ENCODE measurements around the gene RHBDL1. TPM values are rescaled to one million over a fixed set of nuclear protein-coding genes. Genes with fewer than 3 reads are reported as not detected.

Gene RHBDL1
- total and polyA plus RNA-seq, 9 of the 15 experiments (the other 6 are each of a cell fraction or from before 2014, with no cell fraction given), result 0.03 to 5.6 (median 1.3) TPM; not detected in 1

GRCh38 chr16:721765-722540 is 46.5 kb downstream of the RHBDL1 start:
- in situ Hi-C loops (cut with MboI), result no loop called here
- TF ChIP-seq CEBPB (tag; IDR thresholded peaks at IDR 0.05) (no peak), EHMT2 (IDR thresholded peaks at IDR 0.05) (no peak), ZNF232 (CRISPR knock-in tag; IDR thresholded peaks at IDR 0.05) (peak; percentile 55; the same call in 1 of the 2 replicates), MCM2 (IDR thresholded peaks at IDR 0.05; ENCODE audit: low read depth) (no peak), RFX7 (CRISPR knock-in tag; IDR thresholded peaks at IDR 0.05) (no peak), ZKSCAN8 (CRISPR knock-in tag; IDR thresholded peaks at IDR 0.05) (no peak), ETV6 (IDR thresholded peaks at IDR 0.05; ENCODE audit: borderline replicate concordance in 1 of 2, low read depth in 2 of 2, low read length in 1 of 2) (no peak), ETV6 (CRISPR knock-in tag; IDR thresholded peaks at IDR 0.05; ENCODE audit: borderline replicate concordance) (0 out of 2 replicates have a peak, but pooled peaks have one; percentile 18), HNRNPK (IDR thresholded peaks at IDR 0.05; ENCODE audit: low read depth, low read length, poor library complexity, severe bottlenecking) (no peak), TAF15 (IDR thresholded peaks at IDR 0.05; ENCODE audit: low read depth, low read length) (no peak), SMARCA4 (IDR thresholded peaks at IDR 0.05) (no peak), GATA2 (CRISPR knock-in tag; IDR thresholded peaks at IDR 0.05) (peak; percentile 84), SP1 (CRISPR knock-in tag; IDR thresholded peaks at IDR 0.05) (0 out of 2 replicates have a peak, but pooled peaks have one; percentile 7), FOXK1 (CRISPR knock-in tag; IDR thresholded peaks at IDR 0.05; ENCODE audit: borderline replicate concordance) (0 out of 2 replicates have a peak, but pooled peaks have one; percentile 25), ZBTB1 (CRISPR knock-in tag; IDR thresholded peaks at IDR 0.05; ENCODE audit: borderline replicate concordance, low read depth) (0 out of 2 replicates have a peak, but pooled peaks have one; percentile 55), CLOCK (CRISPR knock-in tag; IDR thresholded peaks at IDR 0.05; ENCODE audit: borderline replicate concordance) (no peak), CSDE1 (IDR thresholded peaks at IDR 0.05) (no peak)
- TF ChIP-seq, protein P1, sequence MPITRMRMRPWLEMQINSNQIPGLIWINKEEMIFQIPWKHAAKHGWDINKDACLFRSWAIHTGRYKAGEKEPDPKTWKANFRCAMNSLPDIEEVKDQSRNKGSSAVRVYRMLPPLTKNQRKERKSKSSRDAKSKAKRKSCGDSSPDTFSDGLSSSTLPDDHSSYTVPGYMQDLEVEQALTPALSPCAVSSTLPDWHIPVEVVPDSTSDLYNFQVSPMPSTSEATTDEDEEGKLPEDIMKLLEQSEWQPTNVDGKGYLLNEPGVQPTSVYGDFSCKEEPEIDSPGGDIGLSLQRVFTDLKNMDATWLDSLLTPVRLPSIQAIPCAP (CRISPR knock-in tag; IDR thresholded peaks at IDR 0.05; ENCODE audit: borderline replicate concordance), result 0 out of 2 replicates have a peak, but pooled peaks have one; percentile 57
- TF ChIP-seq, protein P2, sequence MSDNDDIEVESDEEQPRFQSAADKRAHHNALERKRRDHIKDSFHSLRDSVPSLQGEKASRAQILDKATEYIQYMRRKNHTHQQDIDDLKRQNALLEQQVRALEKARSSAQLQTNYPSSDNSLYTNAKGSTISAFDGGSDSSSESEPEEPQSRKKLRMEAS (CRISPR knock-in tag; IDR thresholded peaks at IDR 0.05), result 0 out of 2 replicates have a peak, but pooled peaks have one; percentile 9

More at GRCh38 chr16:721765-722540, 46.5 kb downstream of the RHBDL1 start:
- intact Hi-C loops (cut with micrococcal nuclease), result no loop called here
- Histone ChIP-seq H3K9me3 (replicated peaks; ENCODE audit: control insufficient read depth, insufficient read depth, low read depth, low read length) (no peaks in the 10 kb centered on the region), H3K36me3 (ENCODE audit: control insufficient read depth, insufficient read depth, low read length) (peaks cover 29% of the 10 kb centered on the region; the same call in 2 of the 3 replicates), H3K9me1 (ENCODE audit: control insufficient read depth, insufficient read depth, low read length) (peaks cover 3% of the 10 kb centered on the region), H3K4me3 (peak overlapping the region; percentile 100), H3K27ac (ENCODE audit: extremely low read depth, low read depth, low read length) (peak overlapping the region; percentile 97), H3K27me3 (ENCODE audit: control insufficient read depth in 2 of 2, insufficient read depth in 2 of 2, low read length in 2 of 2) (no peaks in the 10 kb centered on the region), H3K4me1 (replicated peaks in 1 of 2; ENCODE audit: control insufficient read depth in 2 of 2, insufficient read depth in 2 of 2, low read length in 2 of 2) (peaks cover 10 to 98% of the 10 kb centered on the region in 2 experiments; a peak in 4 of 5 replicates), H2AFZ (ENCODE audit: low read depth, low read length) (peak overlapping the region; percentile 99), H3K79me2 (ENCODE audit: control insufficient read depth, insufficient read depth, low read length) (peaks cover 42% of the 10 kb centered on the region), H3K4me2 (ENCODE audit: insufficient read depth, low read length) (peak overlapping the region; percentile 90), H3K9ac (ENCODE audit: insufficient read depth in 1 of 2, low read depth in 2 of 2, low read length in 2 of 2) (peak overlapping the region; percentile 96 to 99), H4K20me1 (replicated peaks; ENCODE audit: control insufficient read depth, insufficient read depth, low read length) (no peaks in the 10 kb centered on the region; the same call in 1 of the 2 replicates)
- DNase-seq (ENCODE audit: extremely low read depth in 1 of 4, low spot score in 3 of 4), result peak; percentile 43 to 61 (median 50)
- ATAC-seq, result peak; percentile 3
- ChIA-PET CTCF (ENCODE audit: low intra/inter-chr PET ratio) (no interaction called here), POLR2A (interaction anchor here (0.6 to 4.5 kb wide), 12 partner anchors 8 to 369 kb away, joined by 3 to 25 read pairs (median 3); partner anchors contain the start of gene CIAO3)
- peak; percentile 69 for FAIRE-seq
- WGBS (ENCODE audit: insufficient coverage, low coverage, missing lambda C conversion rate), result 3% methylated on average over 46 of the region's 51 CpGs
- TSS peak; percentile 75 for BruUV-seq (replicated peaks)

All from K562 (cell line).